Hepatocyte (in vitro differentiated cells): ENCODE data around the gene PLPP7. TPM values are rescaled to one million over a fixed set of nuclear protein-coding genes. Genes with fewer than 3 reads are reported as not detected.

Experiments
- DNase-seq: peaks from one replicate; pipeline ENCODE4 v3.0.0-alpha.2; 2016; ENCODE audit warnings: low spot score
- H2AFZ ChIP-seq: fragments of 200-600 bp; sonication (generic); 2 replicates; pipeline ENCODE4 v1.6.0; 2016; ENCODE audit warnings: antibody characterized with exemption, mild to moderate bottlenecking
- H3K27ac ChIP-seq: fragments of 200-600 bp; sonication (generic); 2 replicates; pipeline ENCODE4 v1.5.1; 2016; ENCODE audit warnings: mild to moderate bottlenecking
- H3K27me3 ChIP-seq: fragments of 200-600 bp; sonication (generic); 2 replicates; pipeline ENCODE4 v1.6.1; 2016
- H3K36me3 ChIP-seq: fragments of 200-600 bp; sonication (generic); replicated peaks from 2 replicates; pipeline ENCODE4 v1.5.1; 2016; ENCODE audit warnings: low read depth; ENCODE audit not compliant: insufficient read depth
- H3K4me1 ChIP-seq: fragments of 200-600 bp; sonication (generic); 2 replicates; pipeline ENCODE4 v1.5.1; 2016; ENCODE audit warnings: mild to moderate bottlenecking, moderate library complexity; ENCODE audit not compliant: insufficient read depth
- H3K4me2 ChIP-seq: fragments of 200-600 bp; sonication (generic); 2 replicates; pipeline ENCODE4 v1.6.0; 2016
- H3K4me3 ChIP-seq: fragments of 200-600 bp; sonication (generic); 2 replicates; pipeline ENCODE4 v1.5.1; 2016; ENCODE audit warnings: mild to moderate bottlenecking
- H3K79me2 ChIP-seq: fragments of 200-600 bp; sonication (generic); 2 replicates; pipeline ENCODE4 v1.6.0; 2017; ENCODE audit warnings: mild to moderate bottlenecking
- H3K9me2 ChIP-seq: fragments of 200-600 bp; sonication (generic); replicated peaks from 2 replicates; pipeline ENCODE4 v1.6.0; 2017; ENCODE audit warnings: mild to moderate bottlenecking; ENCODE audit not compliant: insufficient read depth
- H3K9me3 ChIP-seq: fragments of 200-600 bp; sonication (generic); 2 replicates; pipeline ENCODE4 v1.5.1; 2016; ENCODE audit warnings: low read depth, mild to moderate bottlenecking
- H4K20me1 ChIP-seq: fragments of 200-600 bp; sonication (generic); 2 replicates; pipeline ENCODE4 v1.6.0; 2016; ENCODE audit warnings: mild to moderate bottlenecking; ENCODE audit not compliant: insufficient read depth, poor library complexity, severe bottlenecking
- CTCF ChIP-seq: fragments of 200-600 bp; sonication (generic); IDR thresholded peaks from 2 replicates; pipeline ENCODE4 v1.5.1; 2016; ENCODE audit warnings: antibody characterized with exemption, mild to moderate bottlenecking; ENCODE audit not compliant: poor library complexity
- EZH2 ChIP-seq: fragments of 200-600 bp; sonication (generic); IDR thresholded peaks from 2 replicates; pipeline ENCODE4 v1.6.1; 2016; ENCODE audit warnings: antibody characterized with exemption, mild to moderate bottlenecking, borderline replicate concordance
- EZH2phosphoT487 ChIP-seq: fragments of 200-600 bp; sonication (generic); IDR thresholded peaks from one replicate; pipeline ENCODE4 v1.6.1; 2018; ENCODE audit warnings: antibody characterized with exemption, mild to moderate bottlenecking, low read depth, moderate library complexity; ENCODE audit not compliant: unreplicated experiment, severe bottlenecking
- WGBS: methylation state at CpG from one replicate; pipeline ENCODE4 v1.1.6; 2016; ENCODE audit warnings: low lambda C conversion rate; ENCODE audit errors: missing lambda C conversion rate; 5-methylcytosine and 5-hydroxymethylcytosine counted together
- polyA plus RNA-seq: library from polyadenylated mRNA; unstranded; fragments of >200 nt; fragmentation: Nextera tagmentation; extraction: Ambion mirVana; gene quantifications from 2 replicates; pipeline ENCODE4 v1.2.1, GENCODE V29; 2016
- total RNA-seq: library from RNA; depleted of rRNA; stranded (reverse); fragments of >200 nt; gene quantifications from 2 replicates; pipeline ENCODE4 v1.2.3, GENCODE V29; 2014

PLPP7 gene
- total and polyA plus RNA-seq, 2 experiments from 2014 or later: 0.20 to 0.46 TPM

GRCh38 chr9:131252120-131252519 is 37.4 kb upstream of the PLPP7 start:
- no peak overlapping the region for H3K4me3 ChIP-seq
- 96% methylated on average over 23 of the region's 23 CpGs for WGBS

DNA sequence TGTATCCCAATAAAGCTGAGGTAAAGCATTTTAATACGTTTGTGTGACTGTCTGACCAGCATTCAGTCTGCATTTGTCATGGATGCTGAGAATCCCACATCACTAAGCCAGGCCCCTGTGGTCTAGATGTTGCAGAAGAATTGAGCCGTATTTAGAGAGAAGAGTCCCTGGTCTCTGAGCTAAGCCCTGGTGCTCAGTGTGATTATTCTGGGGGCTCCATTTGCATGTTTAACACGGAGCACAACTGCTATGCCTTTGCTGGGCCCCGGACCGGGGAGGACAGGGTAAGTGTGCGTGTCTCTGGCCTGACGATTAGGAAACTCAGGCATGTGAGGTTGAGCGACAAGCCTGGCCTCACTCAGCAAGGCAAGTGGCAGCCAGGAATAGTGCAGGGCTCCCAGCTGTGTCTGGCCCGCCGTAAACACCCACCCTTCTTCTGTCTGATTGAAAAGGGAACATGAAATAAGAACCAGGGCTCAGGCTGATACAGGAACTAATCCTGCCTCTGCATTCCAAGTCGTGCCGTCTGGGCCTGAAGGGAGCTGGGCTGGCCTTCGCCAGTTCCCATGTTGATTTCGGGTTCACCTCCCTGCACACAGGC is 35.5 kb upstream of the PLPP7 start:
- Histone ChIP-seq H3K27me3 (no peaks in the 10 kb centered on the region), H3K4me3 (no peak overlapping the region), H3K27ac (peak overlapping the region; percentile 57), H4K20me1 (no peaks in the 10 kb centered on the region), H2AFZ (no peak overlapping the region), H3K36me3 (no peaks in the 10 kb centered on the region), H3K9me3 (no peaks in the 10 kb centered on the region), H3K9me2 (no peaks in the 10 kb centered on the region), H3K4me1 (no peaks in the 10 kb centered on the region), H3K4me2 (no peak overlapping the region), H3K79me2 (no peaks in the 10 kb centered on the region)
- DNase-seq: peak; percentile 44
- WGBS: 51% methylated on average over 14 of the region's 14 CpGs
- TF ChIP-seq EZH2phosphoT487 (no peak), EZH2 (no peak), CTCF (no peak)

More at GRCh38 chr9:131252120-131252519, 37.4 kb upstream of the PLPP7 start:
- Histone ChIP-seq H3K9me3 (no peaks in the 10 kb centered on the region), H3K4me1 (no peaks in the 10 kb centered on the region), H2AFZ (no peak overlapping the region), H3K27ac (no peak overlapping the region), H3K9me2 (no peaks in the 10 kb centered on the region), H3K79me2 (no peaks in the 10 kb centered on the region), H3K27me3 (no peaks in the 10 kb centered on the region), H4K20me1 (no peaks in the 10 kb centered on the region), H3K4me2 (no peak overlapping the region), H3K36me3 (no peaks in the 10 kb centered on the region)
- DNase-seq: peak; percentile 5
- TF ChIP-seq EZH2 (no peak), CTCF (no peak), EZH2phosphoT487 (no peak)

DNA sequence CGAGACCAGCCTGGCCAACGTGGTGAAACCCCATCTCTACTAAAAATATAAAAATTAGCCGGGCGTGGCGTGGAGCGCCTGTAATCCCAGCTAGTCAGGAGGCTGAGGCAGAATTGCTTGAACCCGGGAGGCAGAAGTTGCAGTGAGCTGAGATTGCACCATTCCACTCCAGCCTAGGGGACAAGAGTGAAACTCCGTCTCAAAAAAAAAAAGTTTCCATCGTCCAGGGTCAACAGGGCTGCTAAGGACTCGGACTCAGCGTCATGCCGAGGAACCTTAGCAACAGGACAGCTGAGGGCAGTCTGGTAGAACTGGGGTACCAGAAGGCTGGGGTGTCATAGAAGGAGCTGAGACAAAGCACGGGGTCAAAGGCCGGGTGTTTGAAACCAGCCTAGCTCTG is 34.9 kb upstream of the PLPP7 start:
- no peaks in the 10 kb centered on the region for H3K9me3 ChIP-seq
- no peaks in the 10 kb centered on the region for H3K36me3 ChIP-seq
- no peaks in the 10 kb centered on the region for H4K20me1 ChIP-seq
- H3K4me2 ChIP-seq: no peak overlapping the region
- TF ChIP-seq CTCF: no peak
- no peak for TF ChIP-seq EZH2phosphoT487
- TF ChIP-seq EZH2: no peak
- no peaks in the 10 kb centered on the region for H3K4me1 ChIP-seq
- peak overlapping the region; percentile 34 for H3K27ac ChIP-seq
- no peak overlapping the region for H2AFZ ChIP-seq
- no peaks in the 10 kb centered on the region for H3K27me3 ChIP-seq
- WGBS: 93% methylated on average over 14 of the region's 14 CpGs
- H3K79me2 ChIP-seq: no peaks in the 10 kb centered on the region
- no peak overlapping the region for H3K4me3 ChIP-seq
- no peaks in the 10 kb centered on the region for H3K9me2 ChIP-seq
- DNase-seq: no peak
